NCI-H524 treated with DMSO at 0.1 percent for 48 hours (cell line): ENCODE results near the gene ADRA2B.

Experiments
- DNase-seq: peaks from one replicate; lab custom pipeline; 2025; lab: John Stamatoyannopoulos, UW

The ADRA2B gene

GRCh38 chr2:96105152-96105915 is 11.0 kb downstream of the ADRA2B start:
- no peak for DNase-seq

- no peak for DNase-seq
Observed at GRCh38 chr2:96104487-96104861, 11.9 kb downstream of the ADRA2B start.

DNA sequence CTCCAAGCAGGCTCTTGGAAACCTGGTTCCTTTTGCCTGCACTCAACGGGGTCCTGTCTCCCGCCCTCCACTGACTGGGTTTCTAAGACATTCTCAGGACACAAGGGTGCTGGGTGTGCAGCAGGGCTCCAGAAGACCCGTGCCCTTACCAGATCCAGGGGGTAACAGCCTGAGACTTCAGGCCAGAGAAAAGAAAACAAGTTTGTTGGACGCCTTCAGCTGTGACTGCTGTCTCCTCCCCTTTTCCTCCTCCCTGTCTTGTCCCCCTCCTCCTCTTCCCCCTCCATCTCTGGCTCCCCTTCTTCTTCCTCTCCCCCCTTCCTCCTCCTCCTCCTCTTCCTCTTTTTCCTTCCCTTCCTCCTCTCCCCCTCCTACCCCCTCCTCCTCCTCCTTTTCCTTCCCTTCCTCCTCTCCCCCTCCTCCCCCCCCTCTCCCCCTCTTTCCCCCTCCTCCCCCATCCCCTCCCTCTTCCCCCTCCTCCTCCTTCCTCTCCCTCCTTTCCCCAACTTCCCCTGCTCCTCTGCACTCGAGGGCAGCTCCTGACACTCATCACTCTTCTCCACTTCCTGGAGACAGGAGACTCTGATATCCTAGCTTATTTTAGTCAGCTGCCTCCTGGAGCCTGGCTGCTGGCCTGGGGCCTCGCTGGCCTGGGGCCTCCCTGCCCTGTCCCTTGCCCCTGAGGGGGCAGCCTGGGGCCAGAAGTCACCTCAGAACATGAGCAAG is 12.4 kb downstream of the ADRA2B start:
- no peak for DNase-seq

DNA sequence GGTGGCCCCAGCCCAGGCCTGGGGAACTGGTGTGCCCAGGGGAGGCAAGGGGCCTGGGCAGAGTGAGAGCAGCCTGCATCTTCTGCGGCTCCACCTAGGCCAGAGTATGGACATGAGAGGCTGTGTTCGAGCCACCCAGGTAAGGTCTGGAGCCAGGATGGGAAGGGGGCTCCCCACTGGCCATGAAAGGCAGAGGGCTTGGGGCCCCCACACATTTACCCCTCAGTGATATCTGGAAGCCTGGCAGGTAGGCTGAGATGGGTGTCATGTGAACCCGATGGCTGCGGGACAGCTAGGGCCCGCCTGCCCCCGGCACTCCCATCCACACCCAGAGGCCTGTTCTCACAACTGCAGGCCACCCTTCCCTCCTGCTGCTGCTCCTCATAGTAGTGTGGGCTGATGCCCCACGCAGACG is 13.2 kb downstream of the ADRA2B start:
- DNase-seq = no peak

DNA sequence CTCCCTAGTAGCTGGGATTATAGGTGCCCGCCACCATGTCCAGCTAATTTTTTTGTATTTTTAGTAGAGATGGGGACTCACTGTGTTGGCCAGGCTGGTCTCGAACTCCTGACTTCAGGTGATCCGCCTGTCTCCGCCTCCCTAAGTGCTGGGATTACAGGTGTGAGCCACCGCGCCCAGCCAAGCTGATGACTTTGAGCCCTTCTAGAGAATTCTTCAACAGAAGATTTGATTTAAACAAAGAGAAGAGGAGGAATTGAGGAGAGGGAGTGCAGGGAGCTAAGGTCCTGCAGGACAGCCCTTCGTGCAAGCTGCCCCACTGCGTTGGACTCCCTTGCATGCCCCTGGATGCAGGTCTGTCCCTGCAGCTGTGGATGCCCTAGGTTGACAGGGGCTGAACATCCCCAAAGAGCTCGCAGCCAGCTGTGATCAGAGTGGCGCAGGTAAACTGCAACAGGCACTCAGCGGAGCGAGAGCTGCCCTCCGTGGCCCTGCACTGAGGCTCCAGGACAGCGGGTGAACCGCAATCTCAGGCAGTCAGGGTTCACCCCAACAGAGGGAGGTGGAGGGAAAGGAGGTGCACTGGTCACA is 13.7 kb downstream of the ADRA2B start:
- DNase-seq = no peak

GRCh38 chr2:96100893-96101304 is 15.5 kb downstream of the ADRA2B start:
- no peak for DNase-seq

DNA sequence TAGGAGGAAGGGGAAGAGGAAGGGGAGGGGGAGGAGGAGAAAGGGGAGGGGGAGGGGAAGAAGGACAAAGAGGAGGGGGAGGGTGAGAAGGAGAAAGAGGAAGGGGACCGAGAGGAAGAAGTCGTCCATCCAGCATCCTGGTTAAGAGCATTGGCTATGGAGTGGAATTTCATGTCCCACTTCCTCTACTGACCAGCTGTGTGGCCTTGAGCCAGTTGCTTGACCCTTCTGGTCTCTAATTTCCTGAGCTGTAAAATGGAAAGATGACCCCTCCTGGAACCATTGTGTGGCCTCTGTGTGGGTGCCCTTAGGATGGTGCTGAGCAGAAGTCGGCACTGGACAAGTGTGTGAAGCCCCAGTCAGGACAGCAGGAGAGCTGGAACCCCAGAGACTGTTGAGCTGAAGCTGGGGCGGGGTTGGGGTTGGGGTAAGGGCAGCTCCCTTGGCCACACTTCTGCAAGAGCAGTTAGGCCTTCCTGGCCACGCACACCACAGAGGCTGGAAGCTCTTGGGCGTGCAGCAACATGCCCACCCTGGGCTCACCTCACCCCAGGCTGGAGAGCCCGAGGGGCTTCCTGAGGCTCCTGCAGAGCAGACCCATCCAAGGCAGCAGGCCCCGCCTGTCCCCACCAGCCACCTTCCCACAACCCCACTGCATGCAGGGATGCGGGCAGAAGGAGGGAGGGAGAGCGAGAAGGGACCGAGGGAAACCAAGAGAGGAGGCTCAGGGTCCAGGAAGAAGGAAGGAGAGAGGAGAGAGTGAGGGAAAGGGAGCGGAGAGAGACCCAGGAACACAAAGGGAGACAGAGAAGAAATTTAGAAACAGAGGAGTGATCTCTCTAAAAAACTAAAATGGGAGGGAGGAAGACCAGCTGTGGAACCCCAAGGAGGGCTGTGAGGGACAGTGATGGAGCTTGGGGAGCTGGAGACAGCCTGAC is 16.2 kb downstream of the ADRA2B start:
- DNase-seq = no peak

- no peak for DNase-seq
Observed at GRCh38 chr2:96098900-96099590, 17.3 kb downstream of the ADRA2B start.

GRCh38 chr2:96097951-96098823 is 18.2 kb downstream of the ADRA2B start:
- DNase-seq = no peak

DNA sequence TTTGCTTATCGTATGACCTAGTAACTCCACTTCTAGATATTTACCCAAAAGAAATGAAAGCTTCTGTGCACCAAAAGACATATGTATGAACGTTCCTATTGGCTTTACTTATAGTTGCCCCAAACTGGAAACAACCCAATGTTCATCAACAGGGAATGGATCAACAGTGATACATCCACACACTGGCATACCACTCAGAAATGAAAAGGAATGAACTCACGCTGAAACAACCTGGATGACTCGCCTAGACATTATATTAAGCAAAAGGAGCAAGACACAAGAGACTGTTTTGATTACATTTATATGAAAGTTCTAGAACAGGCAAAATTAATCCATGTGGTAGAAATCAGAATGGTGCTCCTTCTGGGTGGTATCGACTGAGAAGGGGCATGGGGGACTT is 18.9 kb downstream of the ADRA2B start:
- DNase-seq = no peak

DNA sequence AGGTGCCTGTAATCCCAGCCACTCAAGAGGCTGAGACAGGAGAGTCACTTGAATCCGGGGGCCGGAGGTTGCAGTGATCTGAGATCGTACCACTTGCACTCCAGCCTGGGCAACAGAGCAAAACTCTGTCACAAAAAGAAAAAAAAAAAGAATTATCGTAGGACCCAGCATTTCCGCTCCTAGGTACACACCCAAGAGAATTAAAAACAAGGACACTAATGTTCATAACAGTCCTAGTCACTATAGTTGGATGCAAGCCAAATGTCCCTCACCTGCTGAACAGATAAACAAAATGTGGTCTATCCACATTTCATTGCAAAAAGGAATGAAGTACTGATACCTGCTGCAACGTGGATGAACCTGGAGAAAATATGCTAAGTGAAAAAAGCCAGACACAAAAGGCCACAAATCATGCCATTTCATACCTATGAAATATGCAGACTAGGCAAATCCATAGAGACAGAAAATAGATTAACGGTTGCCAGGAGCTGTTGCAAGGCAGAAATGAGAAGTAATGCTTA is 21.2 kb downstream of the ADRA2B start:
- no peak for DNase-seq

DNA sequence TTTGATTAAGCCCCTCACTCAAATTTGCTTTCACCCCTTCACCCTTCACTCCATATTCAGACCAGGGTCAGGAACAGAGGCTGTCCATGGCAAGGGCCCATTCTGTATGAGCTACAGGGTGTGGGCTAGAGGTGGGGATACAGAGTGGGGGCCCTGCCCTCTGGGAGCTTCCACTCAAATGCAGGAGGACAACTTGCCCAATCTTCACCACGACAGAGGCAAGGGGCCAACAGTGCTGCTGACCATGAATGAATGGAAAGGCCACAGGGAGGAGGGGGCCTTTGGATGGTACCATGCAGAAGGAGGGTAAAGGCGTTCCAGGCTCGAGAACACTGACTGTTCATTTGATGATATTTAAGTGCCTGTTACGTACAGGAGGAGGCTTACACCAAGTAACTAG is 22.8 kb downstream of the ADRA2B start:
- no peak for DNase-seq

DNA sequence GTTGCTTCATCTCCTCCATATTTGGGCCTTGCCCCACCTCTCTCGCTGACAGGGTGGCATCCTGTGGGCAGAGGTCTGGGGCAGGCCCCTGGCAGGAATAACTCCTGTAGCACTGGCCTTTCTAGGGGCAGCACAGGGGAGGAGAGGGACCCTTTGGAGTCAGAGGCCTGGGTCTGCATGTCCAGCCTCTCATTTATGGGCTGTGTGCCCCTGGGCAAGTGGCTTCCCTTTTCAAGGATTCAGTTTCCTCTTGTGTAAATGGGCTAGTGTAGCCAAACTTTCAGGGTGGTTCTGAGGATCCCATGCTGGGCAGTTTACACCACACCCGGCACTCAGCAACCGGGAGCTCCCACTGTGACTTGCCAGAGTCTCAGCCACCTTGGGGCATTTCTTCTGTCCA is 23.4 kb downstream of the ADRA2B start:
- DNase-seq = no peak

DNA sequence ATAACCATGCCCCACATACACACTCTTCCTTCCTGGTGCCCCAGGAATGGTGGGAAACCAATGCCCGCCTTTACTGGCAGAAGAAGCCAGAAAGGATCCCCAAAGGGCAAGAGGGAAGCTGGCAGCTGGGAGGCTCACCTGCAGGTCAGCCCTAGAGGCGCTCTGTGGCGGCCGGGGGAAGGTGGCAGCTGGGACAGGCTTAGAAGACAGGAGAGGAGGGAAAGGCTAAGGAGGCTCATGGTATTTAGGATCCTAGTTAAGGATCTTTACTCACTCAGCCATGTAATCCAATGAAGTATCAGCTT is 23.8 kb downstream of the ADRA2B start:
- no peak for DNase-seq

DNA sequence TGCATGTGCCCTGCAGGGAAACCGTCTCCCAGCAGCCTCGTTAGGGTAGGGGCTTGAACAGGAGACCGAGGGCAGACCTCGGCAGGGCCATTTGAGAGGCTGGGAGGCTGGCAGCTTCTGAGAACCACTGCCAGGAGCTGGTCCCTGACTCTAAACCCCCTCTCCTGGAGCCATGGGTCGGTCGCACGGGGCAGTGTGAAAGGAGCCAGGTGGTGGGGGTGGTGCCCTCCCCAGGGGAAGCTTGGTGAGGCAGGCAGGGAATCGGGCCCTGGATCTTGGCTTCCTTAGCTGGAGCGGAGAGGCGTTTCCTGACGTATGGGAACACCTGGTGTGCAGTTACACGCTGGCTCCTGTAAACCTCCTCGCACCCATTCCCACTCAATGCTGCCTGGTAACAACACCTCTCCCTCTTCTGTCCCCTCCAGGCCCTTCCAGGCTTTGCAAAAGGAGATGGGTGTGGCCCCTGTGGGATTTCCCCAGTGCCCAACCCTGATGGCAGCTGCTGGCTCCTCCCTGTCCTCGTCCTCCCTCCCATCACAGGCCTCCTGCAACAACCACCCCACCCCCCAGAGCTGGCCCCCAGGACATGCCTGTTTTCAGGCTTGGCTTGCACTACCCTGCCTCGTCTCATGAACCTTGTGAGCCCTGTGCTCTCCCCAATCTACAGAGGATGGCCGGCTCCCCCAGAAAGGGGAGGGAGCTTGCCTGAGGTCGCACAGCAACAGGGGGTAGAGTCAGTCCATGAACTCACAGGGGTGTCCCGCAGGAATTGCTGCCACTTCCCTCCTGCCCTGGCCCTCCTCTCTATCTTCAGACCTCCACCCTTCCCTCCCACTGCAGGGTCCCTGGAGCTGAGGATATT is 24.4 kb downstream of the ADRA2B start:
- DNase-seq = no peak

DNA sequence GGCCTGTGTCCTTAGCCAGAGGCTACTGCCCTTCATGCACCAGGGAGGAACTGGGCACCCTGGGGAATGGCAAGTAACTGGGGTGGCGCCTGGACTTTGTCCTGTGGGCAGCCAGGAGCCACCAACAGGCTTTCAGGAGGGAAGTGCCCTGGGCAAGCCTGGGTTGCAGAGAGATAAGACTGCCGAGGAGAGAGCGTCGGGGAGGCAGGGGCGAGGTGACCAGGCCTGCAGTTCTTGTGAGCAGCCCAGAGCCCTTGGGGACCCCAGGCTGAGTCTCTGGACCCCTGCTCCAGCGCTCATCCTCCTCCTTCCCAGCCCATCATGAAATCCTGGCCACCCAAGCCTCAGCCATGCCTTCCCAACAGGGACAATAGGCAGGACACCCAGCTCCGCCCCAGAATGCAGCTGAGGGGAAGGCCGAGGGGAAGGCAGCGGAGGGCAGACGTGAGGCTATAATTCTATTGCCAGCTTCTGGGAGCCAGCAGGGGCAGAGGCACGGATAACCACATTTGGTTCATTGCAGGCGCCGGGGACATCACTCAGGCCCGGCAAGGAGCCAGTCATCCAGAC is 25.1 kb downstream of the ADRA2B start:
- DNase-seq = no peak

- no peak for DNase-seq
Observed at GRCh38 chr2:96090196-96090926, 26.0 kb downstream of the ADRA2B start.
